AG10803 (cell line): ENCODE measurements around the gene OR5L2.

Experiments used
- DNase-seq: peaks from one replicate; pipeline ENCODE4 v3.0.0; 2010; ENCODE audit warnings: low read depth
- H3K4me3 ChIP-seq: 2 replicates; pipeline ENCODE4 v1.5.1; 2011; ENCODE audit warnings: mild to moderate bottlenecking, low read length, control low read depth
- TF ChIP-seq, protein P1 (sequence below): conservative IDR thresholded peaks from 2 replicates; pipeline ENCODE4 v1.5.1; 2011; ENCODE audit warnings: mild to moderate bottlenecking, low read length, control low read depth, inconsistent platforms

The OR5L2 gene

DNA sequence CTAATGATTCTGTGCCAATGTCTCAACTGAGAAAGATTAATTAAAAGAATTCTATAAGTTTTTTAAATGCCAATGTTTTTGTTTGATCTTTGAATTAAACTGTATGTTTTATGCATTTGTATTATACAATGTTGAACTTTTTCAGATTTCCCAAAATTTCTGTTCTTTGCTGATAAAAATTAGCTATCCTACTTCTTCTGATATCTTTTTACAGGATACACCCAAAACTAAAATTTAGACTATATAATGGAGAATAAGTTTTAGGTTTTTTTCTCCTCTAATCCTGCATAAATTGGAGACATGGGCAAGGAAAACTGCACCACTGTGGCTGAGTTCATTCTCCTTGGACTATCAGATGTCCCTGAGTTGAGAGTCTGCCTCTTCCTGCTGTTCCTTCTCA is at the start of gene OR5L2:
OR5L2 (plus strand) TSS at position 301 of the 400 bp plus-strand sequence; CDS start at position 301, 0 bp downstream.
- TF ChIP-seq, protein P1, sequence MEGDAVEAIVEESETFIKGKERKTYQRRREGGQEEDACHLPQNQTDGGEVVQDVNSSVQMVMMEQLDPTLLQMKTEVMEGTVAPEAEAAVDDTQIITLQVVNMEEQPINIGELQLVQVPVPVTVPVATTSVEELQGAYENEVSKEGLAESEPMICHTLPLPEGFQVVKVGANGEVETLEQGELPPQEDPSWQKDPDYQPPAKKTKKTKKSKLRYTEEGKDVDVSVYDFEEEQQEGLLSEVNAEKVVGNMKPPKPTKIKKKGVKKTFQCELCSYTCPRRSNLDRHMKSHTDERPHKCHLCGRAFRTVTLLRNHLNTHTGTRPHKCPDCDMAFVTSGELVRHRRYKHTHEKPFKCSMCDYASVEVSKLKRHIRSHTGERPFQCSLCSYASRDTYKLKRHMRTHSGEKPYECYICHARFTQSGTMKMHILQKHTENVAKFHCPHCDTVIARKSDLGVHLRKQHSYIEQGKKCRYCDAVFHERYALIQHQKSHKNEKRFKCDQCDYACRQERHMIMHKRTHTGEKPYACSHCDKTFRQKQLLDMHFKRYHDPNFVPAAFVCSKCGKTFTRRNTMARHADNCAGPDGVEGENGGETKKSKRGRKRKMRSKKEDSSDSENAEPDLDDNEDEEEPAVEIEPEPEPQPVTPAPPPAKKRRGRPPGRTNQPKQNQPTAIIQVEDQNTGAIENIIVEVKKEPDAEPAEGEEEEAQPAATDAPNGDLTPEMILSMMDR = no peak
- no peak within 1 kb of the TSS for H3K4me3 ChIP-seq
- DNase-seq = no peak

DNA sequence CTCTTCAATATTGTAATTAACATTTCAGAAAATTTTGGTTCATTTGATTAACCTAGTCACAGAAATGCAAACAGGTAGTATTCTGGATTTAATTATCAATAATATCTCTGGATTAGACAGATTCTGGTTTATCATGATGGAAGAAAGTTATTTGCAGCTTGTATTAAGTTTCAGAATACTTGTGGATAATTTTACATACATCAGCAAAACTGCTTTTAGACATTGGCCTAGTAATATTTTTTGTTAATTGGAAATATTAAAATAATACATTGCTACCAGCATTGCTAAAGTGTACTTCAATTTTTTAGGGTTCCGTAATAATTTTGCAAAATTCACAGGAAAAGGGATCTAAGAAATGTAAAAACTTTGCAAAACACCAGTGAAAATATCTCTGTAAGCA is 35.4 kb upstream of the OR5L2 start:
- no peak for DNase-seq
- TF ChIP-seq, protein P1 = no peak
- H3K4me3 ChIP-seq = no peak overlapping the region

DNA sequence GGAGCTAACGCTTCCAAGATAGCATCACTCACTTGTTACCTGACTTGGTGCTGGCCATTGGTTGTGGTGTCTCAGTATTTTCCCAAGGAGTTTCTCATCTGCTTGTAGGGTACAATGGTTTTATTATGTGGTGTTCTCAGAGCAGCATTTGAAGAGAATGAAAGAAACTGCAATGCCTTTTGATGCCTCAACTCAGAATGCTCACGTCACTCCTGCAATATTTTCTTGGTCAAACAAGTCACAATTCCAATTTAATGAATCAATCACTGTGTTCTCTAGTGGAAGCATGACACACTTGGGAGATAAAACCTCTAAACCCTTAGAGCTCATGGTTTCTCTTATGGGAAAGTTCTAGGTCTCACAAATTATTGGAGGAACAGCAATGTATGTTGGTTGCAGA is 33.7 kb upstream of the OR5L2 start:
- DNase-seq = no peak
- H3K4me3 ChIP-seq = no peak overlapping the region
- TF ChIP-seq, protein P1 = no peak

DNA sequence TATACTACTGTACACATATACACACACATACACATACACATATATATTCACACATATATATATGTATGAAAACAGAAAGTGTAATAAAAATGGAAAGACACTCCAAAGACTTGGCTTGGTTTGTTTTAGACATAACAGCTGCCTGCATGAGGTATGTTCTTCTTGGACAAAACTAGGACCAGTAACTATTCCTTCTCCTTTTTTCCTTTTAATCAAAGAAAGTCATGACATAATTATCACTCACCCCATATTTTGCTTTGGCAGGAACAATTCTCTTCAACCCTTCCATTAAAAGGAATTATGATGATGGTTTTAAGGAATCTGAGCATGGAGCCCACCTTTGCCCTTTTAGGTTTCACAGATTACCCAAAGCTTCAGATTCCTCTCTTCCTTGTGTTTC is 31.8 kb upstream of the OR5L2 start, which contains the start of gene OR5D14:
OR5D14 (plus strand) TSS at position 301 of the 400 bp plus-strand sequence; CDS start at position 301, 0 bp downstream.
- H3K4me3 ChIP-seq = no peak within 1 kb of the TSS
- no peak for DNase-seq
- TF ChIP-seq, protein P1 = no peak

DNA sequence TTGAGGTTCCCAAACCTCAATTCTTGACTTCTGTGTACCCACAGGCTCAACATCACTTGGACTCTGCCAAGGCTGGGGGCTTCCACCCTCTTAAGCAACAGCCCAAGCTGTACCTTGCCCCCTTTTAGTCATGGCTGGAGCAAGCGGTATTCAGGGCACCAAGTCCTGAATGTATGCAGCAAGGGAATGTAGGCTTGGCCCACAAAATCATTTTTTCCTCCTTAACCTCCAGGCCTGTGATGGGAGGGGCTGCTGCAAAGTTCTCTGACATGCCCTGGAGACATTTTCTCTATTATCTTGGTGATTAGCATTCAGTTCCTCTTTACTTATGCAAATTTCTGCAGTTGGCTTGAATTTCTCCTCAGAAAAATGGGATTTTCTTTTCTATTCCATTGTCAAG is 20.8 kb upstream of the OR5L2 start:
- no peak for DNase-seq
- TF ChIP-seq, protein P1 = no peak
- H3K4me3 ChIP-seq = no peak overlapping the region

DNA sequence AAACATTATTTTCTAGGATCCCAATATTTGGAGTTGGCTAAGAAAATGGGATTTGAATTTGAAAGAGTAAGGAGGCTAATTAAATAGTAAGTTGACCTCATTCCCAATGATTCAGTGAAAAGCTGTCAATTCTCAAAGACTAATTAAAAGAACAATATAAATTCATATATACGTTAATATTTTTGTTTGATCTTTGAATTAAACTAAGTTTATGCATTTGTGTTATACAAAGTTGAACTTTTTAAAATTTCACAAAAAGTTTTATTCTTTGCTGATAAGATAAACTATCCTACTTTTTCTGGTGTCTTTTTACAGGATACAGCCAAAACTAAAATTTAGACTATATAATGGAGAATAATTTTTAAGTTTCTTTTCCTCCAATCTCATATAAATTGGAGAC is 16.0 kb upstream of the OR5L2 start, which contains the start of gene OR5L1:
OR5L1 (plus strand) TSS at position 301 of the 400 bp plus-strand sequence. CDS start 100 bp downstream, outside the sequence.
- TF ChIP-seq, protein P1 = no peak
- no peak for DNase-seq
- H3K4me3 ChIP-seq = no peak within 1 kb of the TSS

DNA sequence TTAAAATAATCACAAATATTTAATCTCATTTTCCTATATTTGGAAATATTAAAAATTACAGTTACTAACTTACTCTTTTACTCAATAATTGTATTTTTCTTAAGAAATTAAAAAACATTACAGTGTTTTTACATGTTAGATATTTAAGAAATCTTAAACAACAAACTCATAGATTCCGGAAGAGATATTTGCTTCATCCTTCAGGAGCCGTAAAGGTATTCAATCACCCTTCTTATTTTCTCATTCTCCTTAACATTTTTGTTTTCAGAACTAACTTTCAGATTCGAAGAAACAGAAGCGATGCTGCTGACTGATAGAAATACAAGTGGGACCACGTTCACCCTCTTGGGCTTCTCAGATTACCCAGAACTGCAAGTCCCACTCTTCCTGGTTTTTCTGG is 7.7 kb upstream of the OR5L2 start, which contains the start of gene OR5D18:
OR5D18 (plus strand) TSS at position 301 of the 400 bp plus-strand sequence; CDS start at position 301, 0 bp downstream.
- H3K4me3 ChIP-seq = no peak within 1 kb of the TSS
- DNase-seq = no peak
- TF ChIP-seq, protein P1 = no peak
